Thymus (tissue), 11 donors: ENCODE data around the gene FRMD4A. TPM values are rescaled to one million over a fixed set of nuclear protein-coding genes. Genes with fewer than 3 reads are reported as not detected.

ENCODE experiments used
- DNase-seq, 9 donors: peaks; one replicate each; pipeline ENCODE4 v3.0.0-alpha.2; 2013; ENCODE audit warnings: low spot score in 9 of 9, low read depth in 6 of 9, missing footprints in 1 of 9
- H3K27ac ChIP-seq, 2 donors: one replicate each; pipeline ENCODE4 v1.5.1; 2013; ENCODE audit warnings: control low read depth in 1 of 2, low read depth in 1 of 2, low read length in 1 of 2, mild to moderate bottlenecking in 1 of 2, moderate library complexity in 1 of 2
- H3K27me3 ChIP-seq, 2 donors: one replicate each; pipeline ENCODE4 v1.5.1; 2013; ENCODE audit warnings: low read length in 1 of 2; ENCODE audit not compliant: control insufficient read depth in 2 of 2, insufficient read depth in 1 of 2
- H3K36me3 ChIP-seq, 2 donors: one replicate each; pipeline ENCODE4 v1.5.1; 2013; ENCODE audit warnings: low read length in 1 of 2, mild to moderate bottlenecking in 1 of 2, moderate library complexity in 1 of 2; ENCODE audit not compliant: control insufficient read depth in 2 of 2, insufficient read depth in 2 of 2
- H3K4me1 ChIP-seq, 2 donors: one replicate each; pipeline ENCODE4 v1.5.1; 2013; ENCODE audit warnings: low read length in 2 of 2; ENCODE audit not compliant: control insufficient read depth in 2 of 2, insufficient read depth in 2 of 2
- H3K4me3 ChIP-seq, 2 donors: one replicate each; pipeline ENCODE4 v1.5.1; 2013; ENCODE audit warnings: low read length in 2 of 2, control low read depth in 1 of 2, mild to moderate bottlenecking in 1 of 2
- H3K9me3 ChIP-seq, 2 donors: one replicate each; pipeline ENCODE4 v1.5.1; 2013; ENCODE audit warnings: low read length in 1 of 2, mild to moderate bottlenecking in 1 of 2; ENCODE audit not compliant: control insufficient read depth in 2 of 2, insufficient read depth in 1 of 2
- WGBS: extraction: QIAGEN DNeasy Blood & Tissue Kit; methylation state at CpG from one replicate; pipeline ENCODE4 v1.1.7; 2013; 5-methylcytosine and 5-hydroxymethylcytosine counted together
- polyA plus RNA-seq: library from polyadenylated mRNA; stranded (reverse); fragments of 200-250 nt; gene quantifications from one replicate; pipeline ENCODE4 v1.2.3, GENCODE V29; 2013
- total RNA-seq: library from RNA; stranded (reverse); fragments of 120-200 nt; gene quantifications from one replicate; pipeline ENCODE4 v1.2.4, GENCODE V29; 2013
- donor health status: healthy.

Gene FRMD4A
- total and polyA plus RNA-seq, 2 donors = 13.3 to 16.2 TPM

DNA sequence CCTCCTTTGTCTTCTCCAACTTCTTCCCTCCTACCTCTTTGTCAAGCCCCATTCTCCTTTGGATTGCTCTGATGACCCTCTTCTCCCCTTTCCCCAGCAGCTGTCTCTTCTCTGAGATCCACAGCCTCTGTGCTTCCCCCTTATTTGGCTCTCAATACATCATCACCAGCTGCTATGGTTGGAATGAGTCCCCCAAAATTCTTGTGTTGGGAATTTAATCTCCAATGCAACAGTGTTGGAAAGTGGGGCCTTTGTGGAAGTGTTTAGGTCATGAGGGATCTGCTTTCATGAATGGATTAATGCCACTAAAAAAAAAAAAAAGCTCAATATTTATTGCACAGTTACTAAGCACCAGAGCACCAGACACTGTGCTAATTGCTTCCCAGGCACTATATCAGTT is 39.2 kb upstream of the FRMD4A start:
- DNase-seq = no peak
- Histone ChIP-seq H3K36me3 (no peaks in the 10 kb centered on the region), H3K27ac (no peak overlapping the region), H3K4me3 (no peak overlapping the region), H3K27me3 (no peaks in the 10 kb centered on the region), H3K4me1 (no peaks in the 10 kb centered on the region), H3K9me3 (no peaks in the 10 kb centered on the region)

DNA sequence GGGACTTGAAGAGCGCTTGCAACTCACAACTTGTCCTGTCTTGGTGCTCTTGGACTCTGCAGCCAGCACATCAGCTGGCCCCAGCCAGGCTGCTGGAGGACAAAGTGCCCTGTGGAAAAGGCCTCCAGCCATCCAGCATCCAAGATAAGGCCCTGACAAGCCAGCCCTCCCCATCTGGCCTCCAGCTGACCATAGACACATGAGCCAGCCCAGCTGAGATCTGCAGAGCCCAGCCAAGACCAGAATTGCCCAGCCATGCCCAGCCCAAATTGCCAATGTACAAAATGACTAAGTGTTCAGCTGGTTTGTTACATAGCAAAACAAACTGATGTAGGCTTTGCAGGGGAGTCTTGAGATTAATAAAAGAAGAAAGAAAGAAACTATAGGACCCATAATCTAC is 36.0 kb upstream of the FRMD4A start:
- 96% methylated on average over 1 of the region's 1 CpG for WGBS
- H3K36me3 ChIP-seq = no peaks in the 10 kb centered on the region
- H3K4me3 ChIP-seq = no peak overlapping the region
- H3K27me3 ChIP-seq = no peaks in the 10 kb centered on the region
- DNase-seq = no peak
- no peaks in the 10 kb centered on the region for H3K9me3 ChIP-seq
- no peak overlapping the region for H3K27ac ChIP-seq
- H3K4me1 ChIP-seq = no peaks in the 10 kb centered on the region

DNA sequence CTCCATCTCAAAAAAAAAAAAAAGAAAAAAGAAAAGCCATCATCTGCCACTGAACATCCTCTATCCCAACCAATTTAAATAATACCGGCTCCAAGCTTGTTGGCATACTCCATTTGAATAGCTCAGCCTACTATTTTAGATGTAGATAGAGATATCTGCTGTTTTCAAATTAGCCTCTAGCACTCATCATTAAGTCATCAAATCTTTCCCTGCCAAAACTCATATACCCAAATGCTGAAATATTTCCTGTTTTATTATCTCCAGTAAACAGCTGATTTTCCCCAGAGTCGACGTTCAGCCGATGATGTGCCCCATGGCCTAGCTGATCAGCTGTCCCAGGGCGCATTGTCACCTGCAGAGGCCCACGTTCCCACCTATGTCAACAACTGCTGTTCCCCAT is 34.5 kb upstream of the FRMD4A start:
- Histone ChIP-seq H3K36me3 (no peaks in the 10 kb centered on the region), H3K27me3 (no peaks in the 10 kb centered on the region), H3K9me3 (no peaks in the 10 kb centered on the region), H3K27ac (no peak overlapping the region), H3K4me1 (no peaks in the 10 kb centered on the region), H3K4me3 (no peak overlapping the region)
- 92% methylated on average over 6 of the region's 6 CpGs for WGBS
- no peak for DNase-seq

GRCh38 chr10:14362104-14362503 is 31.4 kb upstream of the FRMD4A start:
- H3K27ac ChIP-seq = no peak overlapping the region

GRCh38 chr10:14360961-14361360 is 30.2 kb upstream of the FRMD4A start:
- DNase-seq = no peak
- no peaks in the 10 kb centered on the region for H3K9me3 ChIP-seq
- H3K27me3 ChIP-seq = no peaks in the 10 kb centered on the region
- no peak overlapping the region for H3K27ac ChIP-seq
- H3K4me1 ChIP-seq = no peaks in the 10 kb centered on the region
- 100% methylated on average over 1 of the region's 1 CpG for WGBS
- H3K36me3 ChIP-seq = no peaks in the 10 kb centered on the region
- no peak overlapping the region for H3K4me3 ChIP-seq

More at GRCh38 chr10:14362104-14362503, 31.4 kb upstream of the FRMD4A start:
- Histone ChIP-seq H3K4me3 (no peak overlapping the region), H3K9me3 (no peaks in the 10 kb centered on the region), H3K4me1 (no peaks in the 10 kb centered on the region), H3K27me3 (no peaks in the 10 kb centered on the region), H3K36me3 (no peaks in the 10 kb centered on the region)
- no peak for DNase-seq

DNA sequence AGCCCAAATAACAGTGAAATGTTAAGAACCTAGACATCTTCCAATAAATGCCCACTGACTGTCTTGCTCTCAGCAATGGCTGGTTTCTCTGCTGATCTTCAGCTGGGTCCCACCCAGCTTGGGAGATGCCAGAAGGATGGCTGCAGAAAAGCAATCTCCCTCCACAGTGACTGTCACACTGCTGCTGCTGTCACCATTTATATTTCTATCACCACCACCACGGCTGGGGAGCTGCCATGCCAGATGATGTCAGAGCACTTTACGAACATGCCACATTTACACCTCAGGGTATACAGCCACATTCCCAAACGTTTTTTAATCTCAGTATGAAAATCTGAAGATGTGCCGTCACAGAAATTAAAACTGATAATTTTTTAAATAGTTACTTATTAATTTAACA is 29.8 kb upstream of the FRMD4A start:
- Histone ChIP-seq H3K9me3 (no peaks in the 10 kb centered on the region), H3K36me3 (no peaks in the 10 kb centered on the region), H3K27me3 (no peaks in the 10 kb centered on the region), H3K4me3 (no peak overlapping the region), H3K4me1 (no peaks in the 10 kb centered on the region), H3K27ac (no peak overlapping the region)
- 74% methylated on average over 4 of the region's 4 CpGs for WGBS
- no peak for DNase-seq

DNA sequence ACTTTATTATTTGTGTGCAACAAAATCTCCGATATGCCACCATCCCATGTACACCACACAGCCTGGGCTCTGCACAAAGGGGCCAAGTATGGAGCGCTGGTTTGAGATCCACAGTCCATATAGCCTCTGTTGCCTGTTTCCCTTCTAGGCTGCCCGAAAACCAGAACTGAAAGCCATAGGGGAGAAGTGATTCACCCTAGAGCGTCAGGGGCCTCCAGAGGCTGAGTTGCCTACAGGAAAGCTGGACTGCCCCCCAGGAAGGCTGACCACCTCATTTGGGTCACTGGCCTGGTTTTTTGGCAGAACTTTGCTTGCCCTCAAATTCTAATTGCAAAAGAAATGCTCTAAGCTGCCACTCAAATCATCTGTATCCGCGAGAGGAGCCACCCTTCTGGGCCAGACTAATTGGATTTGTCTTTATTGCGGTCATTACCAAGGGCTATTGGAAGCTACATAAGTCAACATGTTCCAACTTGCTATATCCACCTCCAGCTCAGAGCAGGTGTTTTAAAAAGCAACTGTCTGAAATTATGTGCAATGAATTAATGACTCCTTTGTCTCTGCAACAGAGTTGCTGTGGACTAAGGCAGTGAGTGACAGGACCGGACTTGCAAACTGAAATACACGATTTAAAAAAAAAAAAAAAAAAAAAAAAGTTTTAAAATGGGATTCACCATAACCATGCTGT is 28.3 kb upstream of the FRMD4A start:
- H3K27ac ChIP-seq = no peak overlapping the region
- DNase-seq = no peak
- no peaks in the 10 kb centered on the region for H3K9me3 ChIP-seq
- no peaks in the 10 kb centered on the region for H3K4me1 ChIP-seq
- WGBS = 89% methylated on average over 9 of the region's 9 CpGs
- H3K36me3 ChIP-seq = no peaks in the 10 kb centered on the region
- no peaks in the 10 kb centered on the region for H3K27me3 ChIP-seq
- no peak overlapping the region for H3K4me3 ChIP-seq

- H3K27me3 ChIP-seq = no peaks in the 10 kb centered on the region
- H3K27ac ChIP-seq = no peak overlapping the region
- H3K4me3 ChIP-seq = no peak overlapping the region
- H3K4me1 ChIP-seq = no peaks in the 10 kb centered on the region
- 98% methylated on average over 3 of the region's 3 CpGs for WGBS
- no peaks in the 10 kb centered on the region for H3K9me3 ChIP-seq
- H3K36me3 ChIP-seq = no peaks in the 10 kb centered on the region
- DNase-seq = no peak
These were observed 26.2 kb upstream of the FRMD4A start for GRCh38 chr10:14356921-14357320.

DNA sequence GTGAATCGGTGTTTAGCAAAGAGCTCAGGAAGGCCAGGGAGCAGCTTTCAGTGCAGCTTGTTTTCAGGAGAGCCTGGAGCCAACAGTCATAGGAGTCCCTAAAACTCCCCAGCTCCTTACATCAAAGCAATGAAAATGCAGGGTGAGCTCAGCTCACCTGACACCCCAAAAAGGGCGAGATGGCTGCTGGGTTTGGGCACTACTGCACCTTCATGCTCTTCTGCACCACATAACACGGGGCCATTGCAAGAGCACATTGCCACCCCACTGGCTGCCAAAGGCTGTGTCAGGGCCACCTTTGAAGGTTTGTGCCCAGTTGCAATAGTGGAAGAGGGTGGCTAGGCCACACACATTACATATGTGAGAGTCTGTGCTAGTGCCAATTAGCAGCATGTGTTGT is 25.0 kb upstream of the FRMD4A start:
- no peak for DNase-seq
- WGBS = 94% methylated on average over 3 of the region's 3 CpGs
- no peaks in the 10 kb centered on the region for H3K27me3 ChIP-seq
- H3K9me3 ChIP-seq = no peaks in the 10 kb centered on the region
- H3K4me1 ChIP-seq = no peaks in the 10 kb centered on the region
- H3K4me3 ChIP-seq = no peak overlapping the region
- H3K27ac ChIP-seq = no peak overlapping the region
- H3K36me3 ChIP-seq = no peaks in the 10 kb centered on the region
